OCI-LY3 (cell line): Measurements from ENCODE around the gene RBMS3.

Experiments
- EZH2phosphoT487 ChIP-seq: fragments of 200-600 bp; shearing (Covaris generic); IDR thresholded peaks from 2 replicates; pipeline ENCODE4 v1.6.1; 2018; ENCODE audit warnings: antibody characterized with exemption, mixed run types, low read depth
- TF ChIP-seq, protein P1 (sequence below): fragments of 200-600, 300-600 bp; sonication (generic); IDR thresholded peaks from 2 replicates; pipeline ENCODE4 v1.5.1; 2014; ENCODE audit warnings: antibody characterized with exemption, low read length, low read depth

DNA sequence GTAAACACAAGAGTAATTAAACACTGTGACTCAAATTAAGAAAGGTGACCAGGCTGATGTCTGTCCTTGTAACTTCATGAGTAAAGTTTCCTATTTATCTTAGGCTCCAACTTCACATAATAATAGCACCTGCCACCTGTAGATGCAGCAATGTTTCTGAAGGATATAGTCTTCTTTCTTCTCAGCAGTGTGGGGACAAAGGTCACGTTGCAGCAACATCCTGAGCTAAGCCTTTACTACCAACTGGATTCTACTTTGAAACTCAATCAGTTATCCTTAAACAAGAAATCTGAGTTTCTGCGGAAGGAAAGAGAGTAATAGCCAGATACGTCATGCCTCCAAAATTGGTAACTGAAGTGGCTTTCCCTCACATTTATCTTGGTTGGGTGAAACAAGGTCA is 253.1 kb downstream of the RBMS3 start:
- TF ChIP-seq, protein P1, sequence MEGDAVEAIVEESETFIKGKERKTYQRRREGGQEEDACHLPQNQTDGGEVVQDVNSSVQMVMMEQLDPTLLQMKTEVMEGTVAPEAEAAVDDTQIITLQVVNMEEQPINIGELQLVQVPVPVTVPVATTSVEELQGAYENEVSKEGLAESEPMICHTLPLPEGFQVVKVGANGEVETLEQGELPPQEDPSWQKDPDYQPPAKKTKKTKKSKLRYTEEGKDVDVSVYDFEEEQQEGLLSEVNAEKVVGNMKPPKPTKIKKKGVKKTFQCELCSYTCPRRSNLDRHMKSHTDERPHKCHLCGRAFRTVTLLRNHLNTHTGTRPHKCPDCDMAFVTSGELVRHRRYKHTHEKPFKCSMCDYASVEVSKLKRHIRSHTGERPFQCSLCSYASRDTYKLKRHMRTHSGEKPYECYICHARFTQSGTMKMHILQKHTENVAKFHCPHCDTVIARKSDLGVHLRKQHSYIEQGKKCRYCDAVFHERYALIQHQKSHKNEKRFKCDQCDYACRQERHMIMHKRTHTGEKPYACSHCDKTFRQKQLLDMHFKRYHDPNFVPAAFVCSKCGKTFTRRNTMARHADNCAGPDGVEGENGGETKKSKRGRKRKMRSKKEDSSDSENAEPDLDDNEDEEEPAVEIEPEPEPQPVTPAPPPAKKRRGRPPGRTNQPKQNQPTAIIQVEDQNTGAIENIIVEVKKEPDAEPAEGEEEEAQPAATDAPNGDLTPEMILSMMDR, result no peak
- no peak for TF ChIP-seq EZH2phosphoT487
